HEK293 (cell line): ENCODE measurements around the gene WAC.
"Not testable (repeated sequence)": the region's sequence is repeated elsewhere in the genome, so short reads cannot be mapped to it uniquely, and the experiment has no call there.

ENCODE experiments used
- CTCF ChIA-PET: fragments of 350-600 bp; formaldehyde crosslinking; extraction: SDS; loops from one replicate; lab custom pipeline; 2021; ENCODE audit warnings: antibody characterized with exemption; lab: Yijun Ruan, JAX
- POLR2A ChIA-PET: fragments of 300-600 bp; formaldehyde crosslinking; extraction: SDS; loops from one replicate; lab custom pipeline; 2020; ENCODE audit warnings: antibody characterized with exemption, inconsistent platforms; lab: Yijun Ruan, JAX
- H3K27ac ChIP-seq: fragments of 200-500 bp; sonication (Bioruptor generic); 2 replicates; pipeline ENCODE4 v1.5.1; 2014; ENCODE audit warnings: low read depth, low read length, control low read depth, inconsistent platforms; ENCODE audit errors: extremely low read depth
- H3K36me3 ChIP-seq, 2 experiments: fragments of 200-500 bp in 1 of 2; sonication (Bioruptor generic) in 1 of 2; 1 replicate in 1 of 2; 2 replicates in 1 of 2; pipeline ENCODE4 v1.5.1; 2014 to 2017; ENCODE audit warnings: inconsistent platforms in 2 of 2, low read length in 2 of 2; ENCODE audit not compliant: control insufficient read depth in 2 of 2, insufficient read depth in 1 of 2
- H3K4me1 ChIP-seq: fragments of 200-500 bp; sonication (Bioruptor generic); 2 replicates; pipeline ENCODE4 v1.5.1; 2014; ENCODE audit warnings: mild to moderate bottlenecking, low read length, inconsistent platforms; ENCODE audit not compliant: control insufficient read depth, insufficient read depth
- H3K4me3 ChIP-seq: 2 replicates; pipeline ENCODE4 v1.5.1; 2011; ENCODE audit warnings: low read depth, mild to moderate bottlenecking, control low read depth, low read length, moderate library complexity
- H3K9me3 ChIP-seq: fragments of 200-500 bp; sonication (Bioruptor generic); 2 replicates; pipeline ENCODE4 v1.5.1; 2014; ENCODE audit warnings: low read depth, low read length, inconsistent platforms; ENCODE audit not compliant: control insufficient read depth, insufficient read depth
- GLI4 ChIP-seq: fragments of 450-650 bp; formaldehyde crosslinking; IDR thresholded peaks from 2 replicates; pipeline ENCODE4 v1.5.1; 2016; ENCODE audit warnings: missing biosample characterization, missing genetic modification characterization
- SCRT2 ChIP-seq: fragments of 450-650 bp; formaldehyde crosslinking; IDR thresholded peaks from 2 replicates; pipeline ENCODE4 v1.5.1; 2016; ENCODE audit warnings: missing biosample characterization, missing genetic modification characterization
- TRIM28 ChIP-seq: IDR thresholded peaks from 2 replicates; pipeline ENCODE4 v1.6.1; 2011; ENCODE audit warnings: low read length, control low read depth, borderline replicate concordance
- WT1 ChIP-seq: fragments of 450-650 bp; formaldehyde crosslinking; IDR thresholded peaks from 2 replicates; pipeline ENCODE4 v1.5.1; 2016; ENCODE audit warnings: missing biosample characterization, missing genetic modification characterization
- ZBTB1 ChIP-seq: fragments of 450-650 bp; formaldehyde crosslinking; IDR thresholded peaks from 2 replicates; pipeline ENCODE4 v1.5.1; 2016; ENCODE audit warnings: missing biosample characterization, missing genetic modification characterization
- ZBTB10 ChIP-seq: fragments of 450-650 bp; formaldehyde crosslinking; IDR thresholded peaks from 2 replicates; pipeline ENCODE4 v1.5.1; 2016; ENCODE audit warnings: missing biosample characterization, missing genetic modification characterization
- ZNF18 ChIP-seq: fragments of 450-650 bp; formaldehyde crosslinking; IDR thresholded peaks from 2 replicates; pipeline ENCODE4 v1.5.1; 2016; ENCODE audit warnings: missing biosample characterization, missing genetic modification characterization
- ZNF292 ChIP-seq: fragments of 450-650 bp; formaldehyde crosslinking; IDR thresholded peaks from 2 replicates; pipeline ENCODE4 v1.5.1; 2016; ENCODE audit warnings: low read depth, missing biosample characterization, missing genetic modification characterization, borderline replicate concordance
- ZNF473 ChIP-seq: fragments of 450-650 bp; formaldehyde crosslinking; IDR thresholded peaks from 2 replicates; pipeline ENCODE4 v1.5.1; 2017; ENCODE audit warnings: missing biosample characterization, missing genetic modification characterization
- ZNF624 ChIP-seq: fragments of 450-650 bp; formaldehyde crosslinking; IDR thresholded peaks from 2 replicates; pipeline ENCODE4 v1.5.1; 2017; ENCODE audit warnings: missing biosample characterization, missing genetic modification characterization
- ZNF785 ChIP-seq: fragments of 450-650 bp; formaldehyde crosslinking; IDR thresholded peaks from 2 replicates; pipeline ENCODE4 v1.5.1; 2016; ENCODE audit warnings: missing biosample characterization, missing genetic modification characterization
- ZNF837 ChIP-seq: fragments of 450-650 bp; formaldehyde crosslinking; IDR thresholded peaks from 2 replicates; pipeline ENCODE4 v1.5.1; 2016; ENCODE audit warnings: missing biosample characterization, missing genetic modification characterization
- ZSCAN4 ChIP-seq: fragments of 450-650 bp; formaldehyde crosslinking; IDR thresholded peaks from 2 replicates; pipeline ENCODE4 v1.5.1; 2017; ENCODE audit warnings: missing biosample characterization, missing genetic modification characterization
- TF ChIP-seq, protein P1 (sequence below): fragments of 450-650 bp; formaldehyde crosslinking; IDR thresholded peaks from 2 replicates; pipeline ENCODE4 v1.5.1; 2017; ENCODE audit warnings: missing biosample characterization, missing genetic modification characterization
- TF ChIP-seq, protein P2 (sequence below): fragments of 450-650 bp; formaldehyde crosslinking; IDR thresholded peaks from 2 replicates; pipeline ENCODE4 v1.5.1; 2016; ENCODE audit warnings: missing biosample characterization, missing genetic modification characterization

The WAC gene

DNA sequence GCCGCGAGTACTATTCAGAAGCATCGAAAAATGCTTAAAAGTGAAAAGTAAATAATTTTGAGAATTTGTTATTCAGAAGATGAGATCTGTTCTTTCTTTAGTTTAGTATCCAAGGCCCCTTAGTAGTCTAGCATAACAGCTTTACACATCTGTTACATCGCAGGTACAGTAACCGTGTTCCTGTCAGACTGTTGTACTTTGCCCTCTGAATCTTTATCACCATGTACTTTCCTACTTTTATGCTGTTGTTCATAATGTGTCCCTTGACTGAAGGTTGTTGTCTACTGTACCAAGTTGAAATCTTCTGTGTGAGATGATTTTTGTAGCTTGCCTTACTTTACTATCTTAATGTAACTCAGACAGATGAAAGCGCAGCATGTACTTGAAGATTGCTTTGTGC is 38.3 kb downstream of the WAC start:
- TF ChIP-seq ZNF473 (tag by site-specific recombination) (no peak), ZBTB1 (tag by site-specific recombination) (no peak), TRIM28 (no peak), ZNF18 (tag by site-specific recombination) (no peak), GLI4 (no peak), WT1 (tag by site-specific recombination) (no peak), ZSCAN4 (tag by site-specific recombination) (no peak), ZNF292 (tag by site-specific recombination) (no peak), ZNF837 (tag by site-specific recombination) (no peak), ZNF624 (tag by site-specific recombination) (no peak), ZBTB10 (tag by site-specific recombination) (no peak)
- TF ChIP-seq, protein P1, sequence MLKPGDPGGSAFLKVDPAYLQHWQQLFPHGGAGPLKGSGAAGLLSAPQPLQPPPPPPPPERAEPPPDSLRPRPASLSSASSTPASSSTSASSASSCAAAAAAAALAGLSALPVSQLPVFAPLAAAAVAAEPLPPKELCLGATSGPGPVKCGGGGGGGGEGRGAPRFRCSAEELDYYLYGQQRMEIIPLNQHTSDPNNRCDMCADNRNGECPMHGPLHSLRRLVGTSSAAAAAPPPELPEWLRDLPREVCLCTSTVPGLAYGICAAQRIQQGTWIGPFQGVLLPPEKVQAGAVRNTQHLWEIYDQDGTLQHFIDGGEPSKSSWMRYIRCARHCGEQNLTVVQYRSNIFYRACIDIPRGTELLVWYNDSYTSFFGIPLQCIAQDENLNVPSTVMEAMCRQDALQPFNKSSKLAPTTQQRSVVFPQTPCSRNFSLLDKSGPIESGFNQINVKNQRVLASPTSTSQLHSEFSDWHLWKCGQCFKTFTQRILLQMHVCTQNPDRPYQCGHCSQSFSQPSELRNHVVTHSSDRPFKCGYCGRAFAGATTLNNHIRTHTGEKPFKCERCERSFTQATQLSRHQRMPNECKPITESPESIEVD: no peak
- no peak overlapping the region for H3K4me3 ChIP-seq
- peaks cover 25% of the 10 kb centered on the region for H3K4me1 ChIP-seq
- POLR2A ChIA-PET: no interaction called here
- CTCF ChIA-PET: interaction anchor here (0.5 kb wide), 1 partner anchor 192 kb away, joined by 3 read pairs; no protein-coding TSS in a partner anchor
- H3K9me3 ChIP-seq: no peaks in the 10 kb centered on the region
- peaks cover 27 to 63% of the 10 kb centered on the region in 2 experiments; a peak in 2 of 3 replicates for H3K36me3 ChIP-seq
- no peak overlapping the region for H3K27ac ChIP-seq

- H3K4me3 ChIP-seq, CTCF ChIA-PET, POLR2A ChIA-PET, H3K9me3 ChIP-seq, H3K27ac ChIP-seq: not testable (repeated sequence)
- Histone ChIP-seq H3K36me3 (peaks cover 7 to 66% of the 10 kb centered on the region in 2 experiments; a peak in 2 of 3 replicates), H3K4me1 (peaks cover 24% of the 10 kb centered on the region; the same call in 1 of the 2 replicates)
- peak; percentile 77 for TF ChIP-seq SCRT2 (tag by site-specific recombination)
Measured at GRCh38 chr10:28574214-28574613, 41.3 kb downstream of the WAC start.

DNA sequence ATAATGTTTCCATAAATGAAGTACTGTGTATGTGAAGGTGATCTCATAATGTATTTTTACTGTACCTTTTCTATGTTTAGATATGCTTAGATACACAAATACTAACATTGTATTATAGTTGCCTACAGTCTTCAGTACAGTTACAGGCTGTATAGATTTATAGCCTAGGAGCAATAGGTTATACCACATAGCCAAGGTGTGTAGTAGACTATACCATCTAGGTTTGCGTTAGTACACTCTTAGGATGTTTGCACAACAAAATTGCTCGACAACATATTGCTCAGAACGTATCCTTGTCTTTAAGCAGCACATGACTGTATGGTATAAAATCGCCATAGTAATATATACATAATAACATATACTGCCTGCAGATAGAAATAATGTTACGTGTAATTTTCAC is 42.9 kb downstream of the WAC start:
- no peak overlapping the region for H3K27ac ChIP-seq
- CTCF ChIA-PET: interaction anchor here (0.6 to 0.7 kb wide), 2 partner anchors 8 to 28 kb away, joined by 3 read pairs; no protein-coding TSS in a partner anchor
- no peaks in the 10 kb centered on the region for H3K9me3 ChIP-seq
- TF ChIP-seq, protein P2, sequence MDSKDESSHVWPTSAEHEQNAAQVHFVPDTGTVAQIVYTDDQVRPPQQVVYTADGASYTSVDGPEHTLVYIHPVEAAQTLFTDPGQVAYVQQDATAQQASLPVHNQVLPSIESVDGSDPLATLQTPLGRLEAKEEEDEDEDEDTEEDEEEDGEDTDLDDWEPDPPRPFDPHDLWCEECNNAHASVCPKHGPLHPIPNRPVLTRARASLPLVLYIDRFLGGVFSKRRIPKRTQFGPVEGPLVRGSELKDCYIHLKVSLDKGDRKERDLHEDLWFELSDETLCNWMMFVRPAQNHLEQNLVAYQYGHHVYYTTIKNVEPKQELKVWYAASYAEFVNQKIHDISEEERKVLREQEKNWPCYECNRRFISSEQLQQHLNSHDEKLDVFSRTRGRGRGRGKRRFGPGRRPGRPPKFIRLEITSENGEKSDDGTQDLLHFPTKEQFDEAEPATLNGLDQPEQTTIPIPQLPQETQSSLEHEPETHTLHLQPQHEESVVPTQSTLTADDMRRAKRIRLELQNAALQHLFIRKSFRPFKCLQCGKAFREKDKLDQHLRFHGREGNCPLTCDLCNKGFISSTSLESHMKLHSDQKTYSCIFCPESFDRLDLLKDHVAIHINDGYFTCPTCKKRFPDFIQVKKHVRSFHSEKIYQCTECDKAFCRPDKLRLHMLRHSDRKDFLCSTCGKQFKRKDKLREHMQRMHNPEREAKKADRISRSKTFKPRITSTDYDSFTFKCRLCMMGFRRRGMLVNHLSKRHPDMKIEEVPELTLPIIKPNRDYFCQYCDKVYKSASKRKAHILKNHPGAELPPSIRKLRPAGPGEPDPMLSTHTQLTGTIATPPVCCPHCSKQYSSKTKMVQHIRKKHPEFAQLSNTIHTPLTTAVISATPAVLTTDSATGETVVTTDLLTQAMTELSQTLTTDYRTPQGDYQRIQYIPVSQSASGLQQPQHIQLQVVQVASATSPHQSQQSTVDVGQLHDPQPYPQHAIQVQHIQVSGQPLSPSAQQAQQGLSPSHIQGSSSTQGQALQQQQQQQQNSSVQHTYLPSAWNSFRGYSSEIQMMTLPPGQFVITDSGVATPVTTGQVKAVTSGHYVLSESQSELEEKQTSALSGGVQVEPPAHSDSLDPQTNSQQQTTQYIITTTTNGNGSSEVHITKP (tag by site-specific recombination): peak; percentile 57
- no peak for TF ChIP-seq ZNF785 (tag by site-specific recombination)
- H3K36me3 ChIP-seq: peaks cover 7 to 68% of the 10 kb centered on the region in 2 experiments; a peak in 2 of 3 replicates
- no peak overlapping the region for H3K4me3 ChIP-seq
- POLR2A ChIA-PET: no interaction called here
- peaks cover 22% of the 10 kb centered on the region; the same call in 1 of the 2 replicates for H3K4me1 ChIP-seq
